Astrocyte (in vitro differentiated cells and primary cell): Measurements from ENCODE around the gene LRRC18. TPM values are rescaled to one million over a fixed set of nuclear protein-coding genes. Genes with fewer than 3 reads are reported as not detected.

Experiments
- DNase-seq: peaks from one replicate; pipeline ENCODE4 v3.0.0-alpha.2; 2010; ENCODE audit warnings: low read depth
- FAIRE-seq: peaks from 2 replicates; lab custom pipeline; 2011; peaks lifted over from hg19 to GRCh38; lab: Jason Lieb, UNC
- H2AFZ ChIP-seq: 2 replicates; pipeline ENCODE4 v1.6.0; 2012; ENCODE audit warnings: low read depth, low read length, inconsistent platforms
- H3K27ac ChIP-seq: 2 replicates; pipeline ENCODE4 v1.5.1; 2011; ENCODE audit warnings: low read depth, low read length, inconsistent platforms
- H3K27me3 ChIP-seq: 2 replicates; pipeline ENCODE4 v1.6.0; 2011; ENCODE audit warnings: low read length, inconsistent platforms; ENCODE audit not compliant: insufficient read depth
- H3K36me3 ChIP-seq: 2 replicates; pipeline ENCODE4 v1.5.1; 2011; ENCODE audit warnings: low read length, inconsistent platforms; ENCODE audit not compliant: insufficient read depth
- H3K4me1 ChIP-seq: 2 replicates; pipeline ENCODE4 v1.5.1; 2011; ENCODE audit warnings: low read length, inconsistent platforms; ENCODE audit not compliant: insufficient read depth
- H3K4me2 ChIP-seq: 2 replicates; pipeline ENCODE4 v1.6.0; 2012; ENCODE audit warnings: low read length, inconsistent platforms
- H3K4me3 ChIP-seq: 2 replicates; pipeline ENCODE4 v1.5.1; 2011; ENCODE audit warnings: low read depth, mild to moderate bottlenecking, low read length, inconsistent platforms; ENCODE audit not compliant: insufficient read depth
- H3K79me2 ChIP-seq: 2 replicates; pipeline ENCODE4 v1.6.0; 2012; ENCODE audit warnings: mild to moderate bottlenecking, low read length, inconsistent platforms; ENCODE audit not compliant: insufficient read depth
- H3K9ac ChIP-seq: 2 replicates; pipeline ENCODE4 v1.6.0; 2012; ENCODE audit warnings: mild to moderate bottlenecking, low read length, inconsistent platforms
- H3K9me3 ChIP-seq: 2 replicates; pipeline ENCODE4 v1.5.1; 2012; ENCODE audit warnings: low read depth, mild to moderate bottlenecking, low read length, inconsistent platforms; ENCODE audit not compliant: insufficient read depth
- H4K20me1 ChIP-seq: 2 replicates; pipeline ENCODE4 v1.6.0; 2012; ENCODE audit warnings: low read length, inconsistent platforms; ENCODE audit not compliant: insufficient read depth
- H3K27ac Mint-ChIP-seq: one replicate; pipeline ENCODE4 v1.8.0; 2021; ENCODE audit warnings: mild to moderate bottlenecking, mixed read lengths; ENCODE audit not compliant: unreplicated experiment
- H3K27me3 Mint-ChIP-seq: one replicate; pipeline ENCODE4 v1.8.0; 2021; ENCODE audit warnings: low read depth, mixed read lengths; ENCODE audit not compliant: unreplicated experiment
- H3K36me3 Mint-ChIP-seq: one replicate; pipeline ENCODE4 v1.8.0; 2021; ENCODE audit warnings: low read depth, mixed read lengths; ENCODE audit not compliant: unreplicated experiment
- H3K4me1 Mint-ChIP-seq: one replicate; pipeline ENCODE4 v1.8.0; 2021; ENCODE audit warnings: low read depth, mixed read lengths; ENCODE audit not compliant: unreplicated experiment
- H3K4me3 Mint-ChIP-seq: one replicate; pipeline ENCODE4 v1.8.0; 2021; ENCODE audit warnings: mild to moderate bottlenecking, moderate library complexity, mixed read lengths; ENCODE audit not compliant: unreplicated experiment
- H3K9me3 Mint-ChIP-seq: one replicate; pipeline ENCODE4 v1.8.0; 2021; ENCODE audit warnings: mild to moderate bottlenecking, mixed read lengths; ENCODE audit not compliant: unreplicated experiment
- CTCF ChIP-seq: IDR thresholded peaks from 2 replicates; pipeline ENCODE4 v1.5.1; 2011; ENCODE audit warnings: low read depth, mild to moderate bottlenecking, inconsistent platforms, low read length, moderate library complexity; ENCODE audit not compliant: insufficient read depth
- EZH2 ChIP-seq: IDR thresholded peaks from 2 replicates; pipeline ENCODE4 v1.6.1; 2012; ENCODE audit warnings: mild to moderate bottlenecking, low read length, inconsistent platforms; ENCODE audit not compliant: insufficient read depth
- total RNA-seq: library from RNA; stranded (reverse); gene quantifications from 2 replicates; pipeline ENCODE4 v1.2.1, GENCODE V29; 2021

Gene LRRC18
- total RNA-seq, 1 donor from 2014 or later = not detected

DNA sequence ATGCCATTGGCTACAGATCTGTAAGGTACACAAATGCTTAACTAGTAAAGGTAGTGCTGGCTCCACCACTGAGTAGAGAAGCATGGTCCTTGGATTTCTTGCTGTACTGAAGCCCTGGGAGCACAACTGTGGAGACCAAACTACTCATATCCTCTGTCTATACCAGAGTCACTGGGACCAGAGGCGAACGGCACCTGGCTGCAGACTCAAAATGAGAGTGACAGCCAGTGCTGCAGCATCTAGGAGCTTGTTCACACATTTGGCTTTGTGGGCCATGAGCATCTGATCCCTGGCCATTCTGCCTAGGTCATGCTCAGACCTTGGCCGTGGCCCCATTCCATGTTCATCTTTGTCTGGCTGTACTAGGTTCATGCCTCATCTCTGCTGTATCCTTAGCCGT lies 31.9 kb downstream of the LRRC18 start:
- no peaks in the 10 kb centered on the region for H3K9me3 Mint-ChIP-seq
- no peak overlapping the region for H3K4me3 ChIP-seq
- no peaks in the 10 kb centered on the region for H3K36me3 ChIP-seq
- H3K4me1 ChIP-seq = no peaks in the 10 kb centered on the region
- no peak overlapping the region for H3K9ac ChIP-seq
- no peaks in the 10 kb centered on the region for H3K36me3 Mint-ChIP-seq
- H3K9me3 ChIP-seq = no peaks in the 10 kb centered on the region
- no peaks in the 10 kb centered on the region for H4K20me1 ChIP-seq
- no peak overlapping the region for H3K4me2 ChIP-seq
- no peak overlapping the region for H3K27ac Mint-ChIP-seq
- DNase-seq (no peak), FAIRE-seq (no peak)
- no peak overlapping the region for H3K27ac ChIP-seq
- H3K27me3 Mint-ChIP-seq = peaks cover 25% of the 10 kb centered on the region
- no peak overlapping the region for H2AFZ ChIP-seq
- no peaks in the 10 kb centered on the region for H3K27me3 ChIP-seq
- H3K4me1 Mint-ChIP-seq = no peaks in the 10 kb centered on the region
- no peak overlapping the region for H3K4me3 Mint-ChIP-seq
- TF ChIP-seq CTCF (no peak), EZH2 (no peak)
- no peaks in the 10 kb centered on the region for H3K79me2 ChIP-seq

DNA sequence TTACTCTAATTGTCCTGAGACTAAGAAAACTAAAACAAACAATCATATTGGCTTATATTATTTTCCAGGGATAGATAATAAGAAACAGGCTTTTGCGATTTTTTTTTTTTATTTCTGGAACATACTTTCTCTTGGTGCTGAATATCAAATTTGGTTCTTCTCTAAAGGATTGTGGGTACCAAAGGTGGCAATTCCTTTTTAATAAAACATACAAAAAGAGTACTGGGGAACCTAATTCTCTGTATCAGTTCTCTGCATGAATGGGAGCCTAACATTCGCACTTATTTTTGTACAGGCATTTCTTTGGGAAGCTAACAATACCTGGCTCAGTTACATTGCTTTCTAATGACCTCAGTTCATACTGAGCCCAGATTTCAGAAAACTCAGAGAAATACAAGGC lies 32.8 kb downstream of the LRRC18 start:
- Mint-ChIP-seq H3K27ac (no peak overlapping the region), H3K9me3 (no peaks in the 10 kb centered on the region), H3K36me3 (no peaks in the 10 kb centered on the region), H3K4me3 (no peak overlapping the region), H3K27me3 (peaks cover 21% of the 10 kb centered on the region), H3K4me1 (no peaks in the 10 kb centered on the region)
- H3K9ac ChIP-seq = no peak overlapping the region
- H3K79me2 ChIP-seq = no peaks in the 10 kb centered on the region
- no peak overlapping the region for H2AFZ ChIP-seq
- no peaks in the 10 kb centered on the region for H3K9me3 ChIP-seq
- FAIRE-seq (no peak), DNase-seq (no peak)
- H3K27me3 ChIP-seq = no peaks in the 10 kb centered on the region
- no peaks in the 10 kb centered on the region for H3K4me1 ChIP-seq
- no peak overlapping the region for H3K27ac ChIP-seq
- no peaks in the 10 kb centered on the region for H4K20me1 ChIP-seq
- no peak overlapping the region for H3K4me2 ChIP-seq
- no peak overlapping the region for H3K4me3 ChIP-seq
- TF ChIP-seq CTCF = no peak
- TF ChIP-seq EZH2 = no peak
- no peaks in the 10 kb centered on the region for H3K36me3 ChIP-seq

DNA sequence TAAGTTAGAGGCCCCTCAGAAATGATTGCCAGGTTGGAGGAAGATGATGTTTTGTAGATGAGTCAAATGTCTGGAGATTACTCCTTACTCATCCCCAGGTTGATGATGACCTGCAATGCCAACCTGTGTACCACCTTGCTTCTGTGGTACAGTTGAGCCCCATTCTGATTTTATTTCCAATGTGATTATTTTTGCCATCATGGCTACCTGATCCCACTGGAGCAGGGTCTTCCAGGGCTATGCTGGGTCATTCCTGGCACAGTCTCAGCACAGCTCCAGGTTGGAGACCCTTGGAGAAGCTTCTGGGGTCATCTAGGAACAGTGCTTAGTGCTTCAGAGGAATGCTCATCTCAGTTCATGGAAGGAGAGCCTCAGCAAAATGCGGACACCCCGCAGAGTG lies 34.3 kb downstream of the LRRC18 start:
- FAIRE-seq = no peak
- H3K27me3 Mint-ChIP-seq = peaks cover 14% of the 10 kb centered on the region
- H3K27ac ChIP-seq = no peak overlapping the region

More for the DNA sequence above, 34.3 kb downstream of the LRRC18 start:
- H3K4me2 ChIP-seq = no peak overlapping the region
- H3K4me3 ChIP-seq = no peak overlapping the region
- Mint-ChIP-seq H3K27ac (no peak overlapping the region), H3K36me3 (no peaks in the 10 kb centered on the region), H3K4me1 (no peaks in the 10 kb centered on the region), H3K4me3 (no peak overlapping the region), H3K9me3 (no peaks in the 10 kb centered on the region)
- no peaks in the 10 kb centered on the region for H3K36me3 ChIP-seq
- no peaks in the 10 kb centered on the region for H3K27me3 ChIP-seq
- no peak overlapping the region for H2AFZ ChIP-seq
- H3K9ac ChIP-seq = no peak overlapping the region
- H3K79me2 ChIP-seq = no peaks in the 10 kb centered on the region
- H4K20me1 ChIP-seq = no peaks in the 10 kb centered on the region
- H3K9me3 ChIP-seq = no peaks in the 10 kb centered on the region
- no peak for DNase-seq
- TF ChIP-seq EZH2 (no peak), CTCF (no peak)
- H3K4me1 ChIP-seq = no peaks in the 10 kb centered on the region
